ENCODE results near the gene PARP11. TPM values are rescaled to one million over a fixed set of nuclear protein-coding genes. Genes with fewer than 3 reads are reported as not detected.

Gene PARP11
- total and polyA plus RNA-seq, 2 donors (not counting 1 experiment from before 2014, with no cell fraction given) = 6.4 to 26.3 TPM

GRCh38 chr12:3920351-3921150, 47.4 kb upstream of the PARP11 start:
- Mint-ChIP-seq H3K4me3 (no peak overlapping the region), H3K27ac (no peak overlapping the region), H3K27me3 (peaks cover 30% of the 10 kb centered on the region), H3K4me1 (no peaks in the 10 kb centered on the region), H3K9me3 (ENCODE audit: insufficient read depth) (no peaks in the 10 kb centered on the region)
- H3K4me1 ChIP-seq (ENCODE audit: control insufficient read depth in 2 of 2, insufficient read depth in 2 of 2, low read length in 2 of 2) = no peaks in the 10 kb centered on the region
- peaks cover 0 to 15% (median 2%) of the 10 kb centered on the region in 4 experiments for H3K27me3 ChIP-seq (replicated peaks in 1 of 4; ENCODE audit: control extremely low read depth in 1 of 4, control insufficient read depth in 3 of 4, insufficient read depth in 4 of 4, low read length in 3 of 4)
- TF ChIP-seq CTCF (IDR thresholded peaks at IDR 0.05) (no peak), EZH2 (IDR thresholded peaks at IDR 0.05; ENCODE audit: borderline replicate concordance, insufficient read depth, low read depth, low read length, poor library complexity, severe bottlenecking) (no peak)
- H3K27ac ChIP-seq (ENCODE audit: low read length in 2 of 2) = no peak overlapping the region
- H3K36me3 ChIP-seq (replicated peaks in 1 of 2; ENCODE audit: control extremely low read depth in 1 of 2, control insufficient read depth in 1 of 2, extremely low read depth in 1 of 2, insufficient read depth in 2 of 2, low read length in 1 of 2) = no peaks in the 10 kb centered on the region
- 96% methylated on average over 13 of the region's 22 CpGs for WGBS (ENCODE audit: insufficient coverage)
- no peak overlapping the region for H3K9ac ChIP-seq (ENCODE audit: low read length)
- H3K4me3 ChIP-seq (ENCODE audit: control extremely low read depth in 1 of 5, extremely low read depth in 1 of 5, insufficient read depth in 1 of 5, low read depth in 2 of 5, low read length in 4 of 5) = no peak overlapping the region
- intact Hi-C loops (cut with micrococcal nuclease) = no loop called here
- H4K20me1 ChIP-seq (ENCODE audit: control insufficient read depth, insufficient read depth, low read length, poor library complexity, severe bottlenecking) = no peaks in the 10 kb centered on the region
- H3K4me2 ChIP-seq (replicated peaks; ENCODE audit: low read depth, low read length, poor library complexity, severe bottlenecking) = no peak overlapping the region
- ChIA-PET POLR2A (no interaction called here), CTCF (no interaction called here)
- H2AFZ ChIP-seq (ENCODE audit: insufficient read depth, low read depth, low read length, poor library complexity, severe bottlenecking) = no peak overlapping the region
- no peak for ATAC-seq (ENCODE audit: low read depth)
- H3K9me3 ChIP-seq (ENCODE audit: control extremely low read depth in 1 of 3, control insufficient read depth in 2 of 3, insufficient read depth in 1 of 3, low read length in 2 of 3) = no peaks in the 10 kb centered on the region
- no peaks in the 10 kb centered on the region for H3K79me2 ChIP-seq (ENCODE audit: control insufficient read depth, insufficient read depth, low read length)
- DNase-seq = no peak

GRCh38 chr12:3913278-3913677, 40.1 kb upstream of the PARP11 start:
- no peak for ATAC-seq (ENCODE audit: low read depth)
- H3K27ac ChIP-seq (ENCODE audit: low read length in 2 of 2) = no peak overlapping the region
- CTCF ChIA-PET = no interaction called here

More at GRCh38 chr12:3913278-3913677, 40.1 kb upstream of the PARP11 start:
- Mint-ChIP-seq H3K27me3 (peaks cover 10% of the 10 kb centered on the region), H3K4me3 (no peak overlapping the region), H3K27ac (no peak overlapping the region), H3K9me3 (ENCODE audit: insufficient read depth) (peaks cover 8% of the 10 kb centered on the region), H3K4me1 (no peaks in the 10 kb centered on the region)
- no peak for DNase-seq
- no peaks in the 10 kb centered on the region for H3K79me2 ChIP-seq (ENCODE audit: control insufficient read depth, insufficient read depth, low read length)
- intact Hi-C loops (cut with micrococcal nuclease) = no loop called here
- no peak overlapping the region for H3K4me3 ChIP-seq (ENCODE audit: control extremely low read depth in 1 of 5, extremely low read depth in 1 of 5, insufficient read depth in 1 of 5, low read depth in 2 of 5, low read length in 4 of 5)
- peaks cover 0 to 18% (median 6%) of the 10 kb centered on the region in 3 donors for H3K9me3 ChIP-seq (ENCODE audit: control extremely low read depth in 1 of 3, control insufficient read depth in 2 of 3, insufficient read depth in 1 of 3, low read length in 2 of 3)
- POLR2A ChIA-PET = no interaction called here
- no peak overlapping the region for H3K9ac ChIP-seq (ENCODE audit: low read length)
- H2AFZ ChIP-seq (ENCODE audit: insufficient read depth, low read depth, low read length, poor library complexity, severe bottlenecking) = no peak overlapping the region
- peaks cover 0 to 4% (median 0%) of the 10 kb centered on the region in 4 experiments for H3K27me3 ChIP-seq (replicated peaks in 1 of 4; ENCODE audit: control extremely low read depth in 1 of 4, control insufficient read depth in 3 of 4, insufficient read depth in 4 of 4, low read length in 3 of 4)
- TF ChIP-seq CTCF (IDR thresholded peaks at IDR 0.05) (no peak), EZH2 (IDR thresholded peaks at IDR 0.05; ENCODE audit: borderline replicate concordance, insufficient read depth, low read depth, low read length, poor library complexity, severe bottlenecking) (no peak)
- H3K4me1 ChIP-seq (ENCODE audit: control insufficient read depth in 2 of 2, insufficient read depth in 2 of 2, low read length in 2 of 2) = no peaks in the 10 kb centered on the region
- H3K4me2 ChIP-seq (replicated peaks; ENCODE audit: low read depth, low read length, poor library complexity, severe bottlenecking) = no peak overlapping the region
- WGBS (ENCODE audit: insufficient coverage) = 88% methylated on average over 4 of the region's 5 CpGs
- no peaks in the 10 kb centered on the region for H4K20me1 ChIP-seq (ENCODE audit: control insufficient read depth, insufficient read depth, low read length, poor library complexity, severe bottlenecking)
- H3K36me3 ChIP-seq (replicated peaks in 1 of 2; ENCODE audit: control extremely low read depth in 1 of 2, control insufficient read depth in 1 of 2, extremely low read depth in 1 of 2, insufficient read depth in 2 of 2, low read length in 1 of 2) = no peaks in the 10 kb centered on the region
